GM18511 (cell line): ENCODE results near the gene ZNF511.
A peak's percentile ranks its signal among the peaks of the same experiment; 100 is the strongest.

Experiments
- ATAC-seq: cut with Tn5 transposase; IDR thresholded peaks from one replicate; pipeline ENCODE4 v1.9.1; 2021; ENCODE audit warnings: mild to moderate bottlenecking, moderate library complexity; ENCODE audit not compliant: unreplicated experiment

Gene ZNF511

GRCh38 chr10:133292919-133293809 is 15.6 kb upstream of the ZNF511 start:
- no peak for ATAC-seq

DNA sequence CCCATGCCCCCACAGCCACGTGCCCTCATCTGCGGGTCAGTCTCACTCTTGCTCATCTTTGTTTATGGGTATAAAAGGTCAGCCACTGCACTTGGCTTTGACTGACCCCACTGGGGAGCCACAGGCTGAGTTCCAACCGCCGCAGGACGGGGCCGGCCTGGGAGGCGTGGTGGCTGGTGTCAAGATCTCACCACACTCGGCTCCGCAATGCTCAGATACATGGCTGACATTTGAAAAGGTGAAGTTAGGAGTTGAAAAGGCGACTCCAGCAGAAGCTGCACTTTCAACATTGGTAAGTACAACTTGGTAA is 14.9 kb upstream of the ZNF511 start:
- no peak for ATAC-seq

DNA sequence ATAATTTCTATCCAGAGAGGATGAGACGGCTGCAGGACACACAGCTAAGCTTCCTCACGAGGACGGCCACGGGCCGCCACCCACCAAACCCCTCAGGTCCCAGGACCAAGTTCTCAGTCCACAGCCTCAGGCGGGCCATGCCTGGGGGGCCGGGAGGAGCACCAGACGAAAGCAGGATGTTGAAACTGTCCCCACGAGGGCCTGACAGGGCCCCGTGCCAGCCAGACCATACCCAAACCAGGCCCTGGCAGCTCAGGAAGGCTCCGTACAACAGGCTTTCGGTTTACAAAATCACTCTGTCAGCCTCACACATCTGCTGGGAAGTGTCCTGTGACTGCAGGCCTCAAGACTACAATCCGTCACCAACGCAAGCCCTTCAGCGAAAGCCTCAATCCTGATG is 14.5 kb upstream of the ZNF511 start:
- no peak for ATAC-seq

- ATAC-seq = no peak
Measured at GRCh38 chr10:133295426-133296320, 13.0 kb upstream of the ZNF511 start.

DNA sequence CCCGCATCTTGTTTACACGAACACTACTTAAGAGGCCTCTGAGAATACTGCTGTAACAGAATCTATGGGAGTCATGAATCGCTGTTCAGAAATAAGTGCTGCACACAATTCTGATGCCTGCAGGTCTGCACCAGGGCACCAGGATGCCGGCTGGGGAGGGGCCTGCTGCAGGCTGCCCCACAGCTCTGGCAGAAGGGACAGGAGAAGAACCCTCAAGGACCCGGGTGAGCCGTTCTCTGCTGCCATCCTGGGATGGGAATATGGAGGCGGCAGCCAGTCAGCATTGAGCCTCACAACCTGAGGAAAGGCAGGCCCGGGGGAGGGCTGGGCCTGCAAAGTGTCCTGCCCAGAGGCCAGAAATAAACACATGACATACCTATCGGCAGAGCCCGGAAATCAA is 11.2 kb upstream of the ZNF511 start:
- no peak for ATAC-seq

- no peak for ATAC-seq
Measured at GRCh38 chr10:133298466-133298865, 10.2 kb upstream of the ZNF511 start.

DNA sequence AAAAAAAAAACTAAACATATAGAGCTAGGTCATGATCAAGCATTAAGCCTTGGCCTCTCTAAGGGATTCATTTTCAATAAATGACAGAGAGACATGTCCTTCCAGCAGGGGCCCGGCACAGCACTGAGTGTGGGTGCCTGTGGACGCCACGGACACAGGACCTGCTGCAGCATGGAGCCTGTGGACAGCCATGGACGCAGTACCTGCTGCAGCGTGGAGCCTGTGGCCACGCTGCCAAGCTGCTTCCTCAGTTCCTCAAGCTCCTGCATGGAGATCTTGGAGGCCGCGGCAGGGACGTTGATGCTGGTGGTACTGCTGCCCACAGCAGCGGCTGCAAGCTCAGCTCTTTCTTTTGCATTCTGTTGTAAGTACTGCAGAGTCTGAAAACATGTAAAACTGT is 9.5 kb upstream of the ZNF511 start:
- ATAC-seq = no peak

- ATAC-seq = no peak
Measured at GRCh38 chr10:133299738-133300137, 9.0 kb upstream of the ZNF511 start.

- no peak for ATAC-seq
Measured at GRCh38 chr10:133302230-133302629, 6.5 kb upstream of the ZNF511 start.

- ATAC-seq = no peak
Measured at GRCh38 chr10:133303206-133303605, 5.5 kb upstream of the ZNF511 start.

- ATAC-seq = no peak
Measured at GRCh38 chr10:133306097-133306476, 2.6 kb upstream of the ZNF511 start.

GRCh38 chr10:133306941-133307379 is 1.8 kb upstream of the ZNF511 start:
- ATAC-seq = no peak

DNA sequence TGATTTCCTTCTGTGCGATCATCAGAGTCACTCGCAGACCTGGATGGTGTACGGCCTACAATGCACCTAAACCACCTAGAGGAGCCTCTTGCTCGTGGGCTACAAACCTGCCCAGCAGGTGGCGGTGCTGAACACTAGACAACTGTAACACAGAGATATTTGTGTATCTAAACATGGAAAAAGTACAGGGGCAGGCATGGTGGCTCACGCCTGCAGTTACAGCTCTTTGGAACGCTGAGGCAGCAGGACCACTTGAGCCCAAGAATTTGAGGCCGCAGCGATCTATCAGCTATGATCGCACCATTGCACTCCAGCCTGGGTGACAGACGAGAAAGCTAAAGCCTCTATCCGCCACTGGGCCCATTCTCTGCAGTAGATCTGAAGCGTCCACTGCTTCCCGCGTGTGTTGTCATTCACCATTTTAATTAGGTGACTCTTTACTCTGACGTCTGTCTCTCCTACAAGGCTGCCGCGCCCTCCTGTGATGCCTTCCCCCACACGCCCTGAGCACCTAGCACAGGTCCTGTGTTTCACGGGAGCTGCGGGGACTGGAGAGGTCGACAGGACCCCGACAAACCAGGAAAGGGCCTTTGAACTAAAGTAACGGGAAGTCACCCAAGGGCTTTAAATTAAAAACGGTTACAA is 816 bp upstream of the ZNF511 start:
- peak; percentile 59 for ATAC-seq

DNA sequence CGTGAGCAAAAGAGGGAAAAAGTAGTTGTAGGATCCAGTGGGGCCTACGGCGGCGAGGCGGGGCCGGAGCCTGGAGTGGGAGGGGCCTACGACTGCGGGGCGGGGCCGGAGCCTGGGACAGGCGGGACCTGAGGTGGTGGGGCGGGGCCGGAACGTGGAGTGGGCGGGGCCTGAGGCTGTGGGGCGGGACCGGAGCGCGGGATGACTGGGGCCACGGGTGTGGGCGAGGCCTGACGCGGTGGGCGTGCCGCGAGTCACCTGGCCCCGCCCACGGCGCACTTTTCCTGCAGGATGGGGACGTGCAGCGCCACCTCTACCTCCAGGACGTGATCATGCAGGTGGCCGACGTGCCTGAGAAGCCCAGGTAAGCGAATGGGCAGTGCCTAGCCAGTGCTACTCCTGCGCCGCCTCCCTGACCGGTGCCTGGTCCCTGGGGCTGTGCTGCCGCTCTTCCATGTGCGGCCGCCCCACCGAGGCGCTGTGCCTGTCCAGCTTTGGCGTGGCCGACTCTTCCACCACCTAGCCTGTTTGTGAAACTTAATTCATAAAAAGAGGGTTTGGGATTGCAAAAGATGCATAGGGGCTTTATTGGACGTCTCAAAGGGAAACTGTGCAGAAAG is 496 bp downstream of the ZNF511 start:
- peak; percentile 73 for ATAC-seq

DNA sequence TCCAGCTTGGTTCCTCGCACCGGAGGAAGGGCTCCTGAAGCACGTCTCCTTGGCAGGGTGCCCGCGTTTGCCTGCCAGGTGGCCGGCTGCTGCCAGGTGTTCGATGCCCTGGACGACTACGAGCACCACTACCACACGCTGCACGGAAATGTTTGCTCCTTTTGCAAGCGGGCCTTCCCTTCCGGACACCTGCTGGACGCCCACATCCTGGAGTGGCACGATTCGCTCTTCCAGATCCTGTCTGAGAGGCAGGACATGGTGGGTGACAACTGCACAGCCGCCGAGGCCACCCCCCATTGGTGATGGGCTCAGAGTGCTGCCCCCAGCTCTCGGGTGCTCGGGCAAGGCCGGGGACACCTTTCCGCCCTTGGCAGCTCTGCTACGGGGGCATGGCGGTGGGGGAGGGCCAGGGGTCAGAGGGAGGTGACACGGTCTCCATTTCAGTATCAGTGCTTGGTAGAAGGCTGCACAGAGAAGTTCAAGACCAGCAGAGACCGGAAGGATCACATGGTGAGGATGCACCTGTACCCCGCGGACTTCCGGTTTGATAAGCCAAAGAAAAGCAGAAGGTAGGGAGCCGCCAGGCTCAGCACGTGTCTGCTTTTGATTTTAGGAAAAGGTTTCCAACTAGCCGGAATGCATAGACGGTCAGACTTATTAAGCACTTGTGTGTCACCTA is 1.1 kb downstream of the ZNF511 start:
- ATAC-seq = no peak

GRCh38 chr10:133310399-133310755 is 1.7 kb downstream of the ZNF511 start:
- ATAC-seq = no peak

GRCh38 chr10:133310789-133311188 is 2.1 kb downstream of the ZNF511 start:
- no peak for ATAC-seq

GRCh38 chr10:133311570-133311969 is 2.9 kb downstream of the ZNF511 start:
- no peak for ATAC-seq

- no peak for ATAC-seq
Measured at GRCh38 chr10:133312016-133312768, 3.5 kb downstream of the ZNF511 start.

GRCh38 chr10:133312769-133313145 is 4.0 kb downstream of the ZNF511 start:
- no peak for ATAC-seq
